HepG2 (cell line): ENCODE results near the gene PLRG1. TPM values are rescaled to one million over a fixed set of nuclear protein-coding genes. Genes with fewer than 3 reads are reported as not detected.
A peak's percentile ranks its signal among the peaks of the same experiment; 100 is the strongest.

Experiments
- FOXK1 ChIP-seq: sonication (generic); formaldehyde crosslinking; IDR thresholded peaks from 2 replicates; pipeline ENCODE4 v1.4.0; 2020; ENCODE audit warnings: low read depth, missing genetic modification reagents, borderline replicate concordance
- HOXD1 ChIP-seq: sonication (generic); formaldehyde crosslinking; IDR thresholded peaks from 2 replicates; pipeline ENCODE4 v1.5.0; 2020; ENCODE audit warnings: missing genetic modification reagents
- MAF1 ChIP-seq: sonication (generic); formaldehyde crosslinking; IDR thresholded peaks from 2 replicates; pipeline ENCODE4 v1.5.0; 2020; ENCODE audit warnings: missing genetic modification reagents, borderline replicate concordance
- MAFF ChIP-seq: IDR thresholded peaks from 2 replicates; pipeline ENCODE4 v1.6.1; 2011; ENCODE audit warnings: low read depth, low read length, improper control_type of control experiment
- NR2F2 ChIP-seq: IDR thresholded peaks from 2 replicates; pipeline ENCODE4 v1.6.1; 2012; ENCODE audit warnings: low read depth, inconsistent platforms, borderline replicate concordance
- PHF8 ChIP-seq: sonication (generic); formaldehyde crosslinking; IDR thresholded peaks from 2 replicates; pipeline ENCODE4 v1.5.0; 2020; ENCODE audit warnings: missing genetic modification reagents
- SATB2 ChIP-seq: sonication (generic); formaldehyde crosslinking; IDR thresholded peaks from 2 replicates; pipeline ENCODE4 v1.5.0; 2020; ENCODE audit warnings: missing genetic modification reagents
- TGIF2 ChIP-seq: IDR thresholded peaks from 2 replicates; pipeline ENCODE4 v1.6.1; 2016; ENCODE audit warnings: control low read depth, missing compliant biosample characterization
- ZBED4 ChIP-seq: sonication (generic); formaldehyde crosslinking; IDR thresholded peaks from 2 replicates; pipeline ENCODE4 v1.4.0; 2020; ENCODE audit warnings: missing genetic modification reagents, borderline replicate concordance
- ZFP41 ChIP-seq: sonication (generic); formaldehyde crosslinking; IDR thresholded peaks from 2 replicates; pipeline ENCODE4 v1.4.0; 2020; ENCODE audit warnings: mild to moderate bottlenecking, missing genetic modification reagents, borderline replicate concordance
- ZFP62 ChIP-seq: sonication (generic); formaldehyde crosslinking; IDR thresholded peaks from 2 replicates; pipeline ENCODE4 v1.4.0; 2020; ENCODE audit warnings: missing genetic modification reagents
- ZFP90 ChIP-seq: sonication (generic); formaldehyde crosslinking; IDR thresholded peaks from 2 replicates; pipeline ENCODE4 v1.8.0; 2022; ENCODE audit warnings: missing genetic modification reagents, mild to moderate bottlenecking, inconsistent platforms, borderline replicate concordance
- ZMYM3 ChIP-seq: sonication (generic); formaldehyde crosslinking; IDR thresholded peaks from 2 replicates; pipeline ENCODE4 v1.5.1; 2020; ENCODE audit warnings: mild to moderate bottlenecking, missing genetic modification reagents
- ZNF362 ChIP-seq: sonication (generic); formaldehyde crosslinking; IDR thresholded peaks from 2 replicates; pipeline ENCODE4 v1.4.0; 2020; ENCODE audit warnings: missing genetic modification reagents, mild to moderate bottlenecking, borderline replicate concordance
- ZNF44 ChIP-seq: sonication (generic); formaldehyde crosslinking; IDR thresholded peaks from 2 replicates; pipeline ENCODE4 v1.5.1; 2020; ENCODE audit warnings: mild to moderate bottlenecking, missing genetic modification reagents
- ZNF644 ChIP-seq: IDR thresholded peaks from 2 replicates; pipeline ENCODE4 v1.6.1; 2016; ENCODE audit warnings: low read depth
- polyA plus RNA-seq, 8 experiments: library from polyadenylated mRNA; depleted of rRNA in 3 of 8; stranded (reverse) in 7 of 8; unstranded in 1 of 8; fragments of >200 nt; fragmentation: Illumina TruSeq in 4 of 8; extraction: Trizol in 4 of 8; gene quantifications; 2 replicates each; pipeline versions ENCODE4 v1.2.1 to v1.2.3, GENCODE V29; 2011 to 2016; ENCODE audit warnings: low read depth in 4 of 8, missing spikeins in 1 of 8, mixed read lengths in 1 of 8; ENCODE audit not compliant: insufficient read depth in 1 of 8
- total RNA-seq, 5 experiments: library from RNA; depleted of rRNA; stranded (reverse); fragments of >200 nt; fragmentation: Illumina TruSeq; extraction: Trizol; gene quantifications; 2 replicates each; pipeline ENCODE4 v1.2.3, GENCODE V29; 2016; ENCODE audit warnings: low read depth in 1 of 5
- TF ChIP-seq, protein P1 (sequence below): sonication (generic); formaldehyde crosslinking; IDR thresholded peaks from 2 replicates; pipeline ENCODE4 v1.9.0; 2021; ENCODE audit warnings: missing genetic modification reagents, mild to moderate bottlenecking, borderline replicate concordance

Gene PLRG1
- total and polyA plus RNA-seq, 2 of the 13 experiments (the other 11 are each of a cell fraction or from before 2014, with no cell fraction given), result 77.3 to 110 TPM

GRCh38 chr4:154597798-154598774 lies 47.9 kb upstream of the PLRG1 start (continued):
- TF ChIP-seq ZBED4 (no peak; the same call in 1 of the 2 replicates), MAF1 (no peak), MAFF (no peak), ZNF44 (CRISPR knock-in tag) (no peak), SATB2 (CRISPR knock-in tag) (no peak), HOXD1 (CRISPR knock-in tag) (peak; percentile 86), ZFP90 (no peak), ZFP41 (CRISPR knock-in tag) (no peak), ZMYM3 (CRISPR knock-in tag) (no peak), ZFP62 (CRISPR knock-in tag) (no peak), ZNF362 (CRISPR knock-in tag) (peak; percentile 90), NR2F2 (peak; percentile 98), TGIF2 (CRISPR knock-in tag) (peak; percentile 73; the same call in 1 of the 2 replicates), ZNF644 (peak; percentile 45; the same call in 1 of the 2 replicates), PHF8 (CRISPR knock-in tag) (no peak), FOXK1 (CRISPR knock-in tag) (peak; percentile 97)
- TF ChIP-seq, protein P1, sequence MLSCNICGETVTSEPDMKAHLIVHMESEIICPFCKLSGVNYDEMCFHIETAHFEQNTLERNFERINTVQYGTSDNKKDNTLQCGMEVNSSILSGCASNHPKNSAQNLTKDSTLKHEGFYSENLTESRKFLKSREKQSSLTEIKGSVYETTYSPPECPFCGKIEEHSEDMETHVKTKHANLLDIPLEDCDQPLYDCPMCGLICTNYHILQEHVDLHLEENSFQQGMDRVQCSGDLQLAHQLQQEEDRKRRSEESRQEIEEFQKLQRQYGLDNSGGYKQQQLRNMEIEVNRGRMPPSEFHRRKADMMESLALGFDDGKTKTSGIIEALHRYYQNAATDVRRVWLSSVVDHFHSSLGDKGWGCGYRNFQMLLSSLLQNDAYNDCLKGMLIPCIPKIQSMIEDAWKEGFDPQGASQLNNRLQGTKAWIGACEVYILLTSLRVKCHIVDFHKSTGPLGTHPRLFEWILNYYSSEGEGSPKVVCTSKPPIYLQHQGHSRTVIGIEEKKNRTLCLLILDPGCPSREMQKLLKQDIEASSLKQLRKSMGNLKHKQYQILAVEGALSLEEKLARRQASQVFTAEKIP (CRISPR knock-in tag), result no peak
